ENCODE results near the gene FADS1.

DNA sequence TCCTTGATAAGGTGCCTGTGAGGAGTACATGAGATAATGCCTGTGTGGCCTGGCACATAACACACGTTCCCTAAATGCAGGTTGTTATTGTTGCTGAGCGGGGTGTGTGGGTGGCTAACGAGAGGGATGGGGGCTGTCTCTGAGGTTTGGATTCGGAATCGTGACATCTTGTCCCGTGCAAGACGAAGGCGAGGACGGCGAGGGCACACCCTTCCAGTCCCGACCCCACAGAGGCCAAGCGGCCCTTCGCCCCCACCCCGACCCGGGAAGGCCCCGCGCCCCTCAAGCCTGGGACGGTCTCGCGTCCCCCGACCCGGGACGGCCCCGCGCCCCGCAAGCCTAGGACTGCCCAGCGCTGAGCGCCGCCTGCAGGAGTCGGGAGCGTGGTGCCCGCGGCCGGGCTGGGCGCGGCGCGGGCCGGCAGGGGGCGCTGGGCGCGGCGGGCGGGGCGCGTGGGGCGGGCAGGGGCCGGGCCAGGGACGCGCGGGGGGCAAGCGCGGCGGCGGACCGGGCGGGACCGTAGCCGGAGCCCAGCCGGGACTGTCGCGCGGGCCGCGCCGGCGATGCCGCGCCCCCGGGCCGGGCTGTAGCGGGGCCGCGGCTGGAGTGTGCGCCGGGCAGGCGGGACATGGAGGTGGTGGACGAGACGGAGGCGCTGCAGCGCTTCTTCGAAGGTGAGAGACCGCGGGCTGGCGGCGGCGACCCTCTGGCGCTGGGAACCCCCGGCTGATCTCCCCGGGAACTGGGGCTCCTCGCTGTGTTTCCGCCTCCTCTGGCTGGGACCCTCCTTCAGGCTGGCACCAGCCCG is 64.5 kb downstream of the FADS1 start, which contains the start of gene MYRF:
- TF ChIP-seq, protein P1, sequence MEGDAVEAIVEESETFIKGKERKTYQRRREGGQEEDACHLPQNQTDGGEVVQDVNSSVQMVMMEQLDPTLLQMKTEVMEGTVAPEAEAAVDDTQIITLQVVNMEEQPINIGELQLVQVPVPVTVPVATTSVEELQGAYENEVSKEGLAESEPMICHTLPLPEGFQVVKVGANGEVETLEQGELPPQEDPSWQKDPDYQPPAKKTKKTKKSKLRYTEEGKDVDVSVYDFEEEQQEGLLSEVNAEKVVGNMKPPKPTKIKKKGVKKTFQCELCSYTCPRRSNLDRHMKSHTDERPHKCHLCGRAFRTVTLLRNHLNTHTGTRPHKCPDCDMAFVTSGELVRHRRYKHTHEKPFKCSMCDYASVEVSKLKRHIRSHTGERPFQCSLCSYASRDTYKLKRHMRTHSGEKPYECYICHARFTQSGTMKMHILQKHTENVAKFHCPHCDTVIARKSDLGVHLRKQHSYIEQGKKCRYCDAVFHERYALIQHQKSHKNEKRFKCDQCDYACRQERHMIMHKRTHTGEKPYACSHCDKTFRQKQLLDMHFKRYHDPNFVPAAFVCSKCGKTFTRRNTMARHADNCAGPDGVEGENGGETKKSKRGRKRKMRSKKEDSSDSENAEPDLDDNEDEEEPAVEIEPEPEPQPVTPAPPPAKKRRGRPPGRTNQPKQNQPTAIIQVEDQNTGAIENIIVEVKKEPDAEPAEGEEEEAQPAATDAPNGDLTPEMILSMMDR (IDR thresholded peaks at IDR 0.05), result no peak
- no peak for TF ChIP-seq POLR2A (IDR thresholded peaks at IDR 0.05)
